AG09309 (cell line): ENCODE measurements around the gene TUBAL3.

Experiments used
- DNase-seq: peaks from one replicate; pipeline ENCODE4 v3.0.0-alpha.2; 2010; ENCODE audit warnings: low read depth
- H3K4me3 ChIP-seq: 2 replicates; pipeline ENCODE4 v1.5.1; 2011; ENCODE audit warnings: mild to moderate bottlenecking, low read depth, low read length, moderate library complexity; ENCODE audit not compliant: control insufficient read depth
- TF ChIP-seq, protein P1 (sequence below): IDR thresholded peaks from 2 replicates; pipeline ENCODE4 v1.5.1; 2011; ENCODE audit warnings: mild to moderate bottlenecking, low read depth, low read length, inconsistent platforms; ENCODE audit not compliant: insufficient read depth, control insufficient read depth; ENCODE audit errors: missing control alignments

The TUBAL3 gene

DNA sequence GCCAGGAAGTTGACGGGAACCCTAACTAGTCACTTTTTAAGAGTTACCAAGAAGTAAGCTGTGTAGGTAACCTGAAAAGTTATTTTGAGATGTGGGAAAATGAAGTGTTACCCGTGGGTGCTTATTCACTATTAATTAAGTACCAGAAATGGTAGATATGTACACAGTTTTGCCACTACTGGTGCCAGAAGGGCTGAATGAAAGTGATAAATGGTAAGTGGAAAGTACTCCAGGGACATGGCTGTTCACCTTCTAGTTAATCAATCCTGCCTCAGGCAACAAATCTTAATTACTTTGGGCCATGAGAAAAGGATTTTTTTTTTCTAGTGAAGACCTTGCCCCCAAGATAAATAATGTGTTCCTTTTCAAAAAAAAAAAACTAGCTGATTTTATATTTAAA lies 23.5 kb upstream of the TUBAL3 start:
- TF ChIP-seq, protein P1, sequence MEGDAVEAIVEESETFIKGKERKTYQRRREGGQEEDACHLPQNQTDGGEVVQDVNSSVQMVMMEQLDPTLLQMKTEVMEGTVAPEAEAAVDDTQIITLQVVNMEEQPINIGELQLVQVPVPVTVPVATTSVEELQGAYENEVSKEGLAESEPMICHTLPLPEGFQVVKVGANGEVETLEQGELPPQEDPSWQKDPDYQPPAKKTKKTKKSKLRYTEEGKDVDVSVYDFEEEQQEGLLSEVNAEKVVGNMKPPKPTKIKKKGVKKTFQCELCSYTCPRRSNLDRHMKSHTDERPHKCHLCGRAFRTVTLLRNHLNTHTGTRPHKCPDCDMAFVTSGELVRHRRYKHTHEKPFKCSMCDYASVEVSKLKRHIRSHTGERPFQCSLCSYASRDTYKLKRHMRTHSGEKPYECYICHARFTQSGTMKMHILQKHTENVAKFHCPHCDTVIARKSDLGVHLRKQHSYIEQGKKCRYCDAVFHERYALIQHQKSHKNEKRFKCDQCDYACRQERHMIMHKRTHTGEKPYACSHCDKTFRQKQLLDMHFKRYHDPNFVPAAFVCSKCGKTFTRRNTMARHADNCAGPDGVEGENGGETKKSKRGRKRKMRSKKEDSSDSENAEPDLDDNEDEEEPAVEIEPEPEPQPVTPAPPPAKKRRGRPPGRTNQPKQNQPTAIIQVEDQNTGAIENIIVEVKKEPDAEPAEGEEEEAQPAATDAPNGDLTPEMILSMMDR, result no peak
- no peak overlapping the region for H3K4me3 ChIP-seq
- no peak for DNase-seq

DNA sequence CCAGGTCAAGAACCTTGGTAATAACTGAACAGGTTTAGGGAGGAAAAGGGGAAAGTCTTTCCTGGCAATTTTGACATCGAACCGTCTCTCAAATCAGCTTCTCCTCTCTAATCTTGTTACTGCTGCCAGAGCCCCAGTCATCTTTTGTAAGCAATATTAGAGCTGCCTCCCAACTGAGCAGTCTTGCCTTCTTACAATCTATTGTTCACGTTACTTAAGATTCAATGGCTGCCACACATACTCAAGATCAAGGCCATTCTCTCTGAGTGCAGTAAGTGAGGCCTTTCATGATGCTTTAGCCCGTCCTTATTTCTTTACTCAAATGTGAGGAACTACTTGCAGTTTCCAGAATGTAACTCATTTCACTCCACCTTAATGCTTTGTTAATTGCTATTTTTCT lies 20.1 kb upstream of the TUBAL3 start:
- no peak overlapping the region for H3K4me3 ChIP-seq
- TF ChIP-seq, protein P1, result no peak
- no peak for DNase-seq

DNA sequence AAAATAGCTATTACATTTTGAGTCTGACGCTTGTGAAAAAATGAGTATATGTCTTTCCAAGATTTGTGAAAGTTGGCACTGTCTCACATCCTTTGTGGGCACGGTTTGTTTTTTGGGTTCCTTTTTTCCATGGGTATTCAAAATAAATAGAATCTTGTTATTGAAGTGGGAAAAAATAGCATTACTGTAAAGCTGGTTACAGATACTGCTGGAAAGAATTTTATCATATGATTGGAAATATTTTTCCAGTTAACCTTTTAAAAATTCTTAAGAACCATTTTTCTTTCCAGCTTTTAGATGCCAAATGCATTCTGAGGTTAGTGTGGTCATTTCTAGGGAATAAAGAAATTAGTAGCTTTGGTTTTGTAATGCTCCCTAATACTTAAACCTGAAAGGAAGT lies 19.1 kb upstream of the TUBAL3 start:
- H3K4me3 ChIP-seq, result no peak overlapping the region
- DNase-seq, result no peak
- TF ChIP-seq, protein P1, result no peak

DNA sequence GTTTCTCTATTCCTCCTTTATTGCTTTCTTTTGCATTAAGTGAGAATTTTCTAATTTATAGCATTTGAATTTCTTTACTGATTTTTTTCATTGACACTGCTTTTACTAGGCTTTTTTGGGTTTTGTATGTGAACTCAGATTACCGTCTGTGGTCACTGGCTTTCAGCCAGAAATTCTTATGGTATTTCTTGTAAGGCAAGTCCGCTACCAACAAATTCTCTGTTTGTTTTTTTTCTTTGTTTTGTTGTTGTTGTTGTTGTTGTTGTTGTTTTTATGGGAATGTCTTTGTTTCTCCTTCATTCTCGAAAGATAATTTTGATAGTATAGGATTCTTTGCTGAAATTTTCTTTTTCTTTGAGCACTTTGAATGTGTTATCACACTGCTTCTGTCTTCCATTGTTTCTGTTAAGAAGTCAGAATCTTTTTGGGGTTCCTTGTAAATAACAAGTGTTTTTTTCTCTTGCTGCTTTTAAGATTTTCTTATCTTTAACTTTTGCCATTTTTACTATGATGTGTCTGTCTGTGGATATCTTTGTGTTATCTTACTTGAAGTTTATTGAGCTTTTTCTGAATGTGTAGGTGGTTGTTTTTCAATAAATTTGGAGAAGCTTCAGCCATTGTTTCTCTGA lies 15.0 kb upstream of the TUBAL3 start:
- TF ChIP-seq, protein P1, result no peak
- no peak for DNase-seq
- H3K4me3 ChIP-seq, result no peak overlapping the region

DNA sequence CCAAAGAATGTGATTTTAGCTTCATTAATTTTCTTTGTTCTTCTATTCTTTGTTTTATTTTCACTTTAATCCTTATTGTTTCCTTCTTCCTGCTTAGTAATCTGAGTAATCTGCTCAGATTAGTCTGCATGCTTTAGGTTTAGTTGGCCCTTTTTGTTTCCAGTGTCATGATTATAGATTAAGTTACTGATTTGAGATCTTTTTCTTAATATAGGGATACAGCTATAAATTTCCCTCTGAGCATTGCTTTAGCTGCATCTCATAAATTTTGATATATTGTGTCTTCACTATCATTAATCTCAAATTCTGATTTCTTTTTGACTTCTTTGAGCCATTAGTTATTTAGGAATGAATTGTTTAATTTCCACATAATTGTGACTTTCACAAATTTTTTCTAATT lies 14.0 kb upstream of the TUBAL3 start:
- H3K4me3 ChIP-seq, result no peak overlapping the region
- TF ChIP-seq, protein P1, result no peak
- DNase-seq, result no peak

DNA sequence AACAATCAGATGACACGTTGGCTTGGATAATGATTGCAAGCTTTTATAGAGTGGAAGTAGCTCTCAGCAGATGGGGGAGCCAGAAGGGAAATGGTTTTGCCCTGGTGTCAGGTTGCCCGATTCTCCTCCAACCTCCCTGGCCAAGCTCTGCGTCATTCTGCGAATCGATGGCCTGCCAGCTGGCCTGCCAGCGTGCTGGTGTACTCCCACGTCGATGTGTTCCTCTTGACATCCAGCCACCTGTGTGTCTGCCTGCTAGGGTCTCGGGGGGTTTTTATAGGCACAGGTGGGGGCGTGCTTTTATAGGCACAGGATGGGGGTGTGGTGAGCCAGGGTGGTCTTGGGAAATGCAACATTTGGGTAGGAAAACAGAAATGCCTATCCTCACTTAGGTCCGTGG lies 12.4 kb upstream of the TUBAL3 start:
- TF ChIP-seq, protein P1, result no peak
- DNase-seq, result no peak
- H3K4me3 ChIP-seq, result no peak overlapping the region
